K562 (cell line): Measurements from ENCODE around the gene PPP1R15A. TPM values are rescaled to one million over a fixed set of nuclear protein-coding genes. Genes with fewer than 3 reads are reported as not detected.
A peak's percentile ranks its signal among the peaks of the same experiment; 100 is the strongest.

Experiments
- CBFA2T2 ChIP-seq: fragments of 450-650 bp; conservative IDR thresholded peaks from 2 replicates; pipeline ENCODE4 v1.6.1; 2017; ENCODE audit warnings: mild to moderate bottlenecking
- CSDE1 ChIP-seq, 2 experiments: fragments of 450-650 bp; IDR thresholded peaks; 2 replicates each; pipeline ENCODE4 v1.6.1; 2016; ENCODE audit warnings: mild to moderate bottlenecking in 1 of 2
- CTBP1 ChIP-seq: fragments of 450-650 bp; IDR thresholded peaks from 2 replicates; pipeline ENCODE4 v1.6.1; 2016; ENCODE audit warnings: borderline replicate concordance
- DLX4 ChIP-seq: fragments of 250-450 bp; sonication (Bioruptor Pico); IDR thresholded peaks from 2 replicates; pipeline ENCODE4 v1.6.1; 2021; ENCODE audit warnings: mild to moderate bottlenecking
- EHMT2 ChIP-seq: fragments of 450-650 bp; IDR thresholded peaks from 2 replicates; pipeline ENCODE4 v1.6.1; 2018; ENCODE audit warnings: antibody characterized with exemption
- EWSR1 ChIP-seq: fragments of 450-650 bp; IDR thresholded peaks from 2 replicates; pipeline ENCODE4 v1.6.1; 2018; ENCODE audit warnings: borderline replicate concordance, mild to moderate bottlenecking, low read depth, moderate library complexity; ENCODE audit not compliant: partially characterized antibody
- FOXA3 ChIP-seq, 2 experiments: fragments of 450-650 bp in 1 of 2; sonication (generic) in 1 of 2; formaldehyde crosslinking; IDR thresholded peaks in 1 of 2; conservative IDR thresholded peaks in 1 of 2; 2 replicates each; pipeline versions ENCODE4 v1.4.0 to v1.8.0; 2020 to 2022; ENCODE audit warnings: mild to moderate bottlenecking in 2 of 2, missing genetic modification reagents in 1 of 2
- HDAC8 ChIP-seq: fragments of 450-650 bp; IDR thresholded peaks from 2 replicates; pipeline ENCODE4 v1.6.1; 2016; ENCODE audit warnings: mild to moderate bottlenecking, missing genetic modification characterization, moderate library complexity, missing compliant biosample characterization
- HMGN3 ChIP-seq: IDR thresholded peaks from 2 replicates; pipeline ENCODE4 v1.6.1; 2011; ENCODE audit warnings: borderline replicate concordance, low read depth, mild to moderate bottlenecking, mixed read lengths, low read length; ENCODE audit not compliant: insufficient read length; ENCODE audit errors: extremely low read depth
- HSF4 ChIP-seq: fragments of 250-450 bp; sonication (Bioruptor Pico); IDR thresholded peaks from 2 replicates; pipeline ENCODE4 v2.1.2; 2022; ENCODE audit warnings: mild to moderate bottlenecking, moderate library complexity, borderline replicate concordance
- IRF2 ChIP-seq: sonication (generic); formaldehyde crosslinking; IDR thresholded peaks from 2 replicates; pipeline ENCODE4 v1.8.1; 2022; ENCODE audit warnings: mild to moderate bottlenecking, missing genetic modification reagents
- JUN ChIP-seq, 2 experiments: sonication (generic) in 1 of 2; formaldehyde crosslinking in 1 of 2; IDR thresholded peaks; 2 replicates each; pipeline versions ENCODE4 v1.6.1 to v1.8.0; 2012 to 2022; ENCODE audit warnings: borderline replicate concordance in 2 of 2, mild to moderate bottlenecking in 2 of 2, improper control_type of control experiment in 1 of 2, low read depth in 1 of 2, low read length in 1 of 2, missing genetic modification reagents in 1 of 2
- KAT2B ChIP-seq: IDR thresholded peaks from one replicate; pipeline ENCODE4 v1.6.1; 2012; ENCODE audit warnings: low read depth, mild to moderate bottlenecking, control low read depth, inconsistent platforms, low read length, moderate library complexity
- KLF6 ChIP-seq: fragments of 250-450 bp; sonication (Bioruptor Pico); IDR thresholded peaks from 2 replicates; pipeline ENCODE4 v1.4.0; 2020; ENCODE audit warnings: mild to moderate bottlenecking, moderate library complexity, borderline replicate concordance
- MAZ ChIP-seq, 2 experiments: fragments of 450-650 bp in 1 of 2; sonication (generic) in 1 of 2; formaldehyde crosslinking; IDR thresholded peaks in 1 of 2; conservative IDR thresholded peaks in 1 of 2; 2 replicates each; pipeline versions ENCODE4 v1.4.0 to v1.5.0; 2020; ENCODE audit warnings: mild to moderate bottlenecking in 1 of 2, missing genetic modification reagents in 1 of 2
- MCM5 ChIP-seq: fragments of 450-650 bp; IDR thresholded peaks from 2 replicates; pipeline ENCODE4 v1.6.1; 2016; ENCODE audit warnings: low read depth
- NCOA2 ChIP-seq, 2 experiments: fragments of 450-650 bp; IDR thresholded peaks; 2 replicates each; pipeline ENCODE4 v1.6.1; 2018; ENCODE audit warnings: mild to moderate bottlenecking in 2 of 2, moderate library complexity in 1 of 2; ENCODE audit not compliant: partially characterized antibody in 2 of 2
- PHB2 ChIP-seq: fragments of 450-650 bp; IDR thresholded peaks from 2 replicates; pipeline ENCODE4 v1.6.1; 2017; ENCODE audit warnings: low read depth
- RB1 ChIP-seq: fragments of 450-650 bp; IDR thresholded peaks from 2 replicates; pipeline ENCODE4 v1.6.1; 2017; ENCODE audit warnings: low read depth, mild to moderate bottlenecking
- SMARCA5 ChIP-seq: fragments of 450-650 bp; IDR thresholded peaks from 2 replicates; pipeline ENCODE4 v1.6.1; 2016
- SNRNP70 ChIP-seq: fragments of 200-400 bp; formaldehyde crosslinking; optimal IDR thresholded peaks from 2 replicates; pipeline ENCODE3; 2017; ENCODE audit warnings: low read depth, low read length
- TBL1XR1 ChIP-seq, 2 experiments: IDR thresholded peaks; 2 replicates each; pipeline ENCODE4 v1.6.1; 2012; ENCODE audit warnings: improper control_type of control experiment in 2 of 2, low read length in 2 of 2, mild to moderate bottlenecking in 1 of 2
- ZBTB1 ChIP-seq: sonication (generic); formaldehyde crosslinking; IDR thresholded peaks from 2 replicates; pipeline ENCODE4 v1.8.1; 2023; ENCODE audit warnings: missing genetic modification reagents, low read depth, mild to moderate bottlenecking, borderline replicate concordance
- ZFPM2 ChIP-seq: fragments of 250-450 bp; sonication (Bioruptor Pico); IDR thresholded peaks from 2 replicates; pipeline ENCODE4 v1.5.1; 2022; ENCODE audit warnings: mild to moderate bottlenecking
- ZNF133 ChIP-seq: fragments of 250-450 bp; sonication (Bioruptor Pico); IDR thresholded peaks from 2 replicates; pipeline ENCODE4 v1.4.0; 2020; ENCODE audit warnings: mild to moderate bottlenecking
- ZNF282 ChIP-seq: sonication (generic); formaldehyde crosslinking; IDR thresholded peaks from 2 replicates; pipeline ENCODE4 v1.8.1; 2023; ENCODE audit warnings: missing genetic modification reagents
- ZNF583 ChIP-seq: fragments of 250-450 bp; sonication (Bioruptor Pico); IDR thresholded peaks from 2 replicates; pipeline ENCODE4 v1.4.0; 2020
- ZNF707 ChIP-seq: fragments of 250-450 bp; sonication (Bioruptor Pico); conservative IDR thresholded peaks from 2 replicates; pipeline ENCODE4 v1.8.0; 2022; ENCODE audit warnings: inconsistent platforms, mild to moderate bottlenecking, moderate library complexity
- ZNF764 ChIP-seq: fragments of 250-450 bp; sonication (Bioruptor Pico); IDR thresholded peaks from 2 replicates; pipeline ENCODE4 v1.4.0; 2020; ENCODE audit warnings: low read depth, mild to moderate bottlenecking, moderate library complexity
- ZNF766 ChIP-seq: fragments of 200-800 bp; sonication (Bioruptor generic); conservative IDR thresholded peaks from 2 replicates; pipeline ENCODE4 v1.6.1; 2016; ENCODE audit warnings: missing genetic modification characterization, missing compliant biosample characterization
- polyA plus RNA-seq, 8 experiments: library from polyadenylated mRNA; depleted of rRNA in 4 of 8; stranded (reverse) in 5 of 8; unstranded in 3 of 8; fragments of >200 nt; fragmentation: Nextera tagmentation in 2 of 8; fragmentation: Illumina TruSeq in 1 of 8; extraction: Ambion mirVana in 2 of 8; extraction: Trizol in 1 of 8; gene quantifications; 2 replicates each; pipeline versions ENCODE4 v1.2.1 to v1.2.3, GENCODE V29; 2011 to 2014; ENCODE audit warnings: inconsistent platforms in 1 of 8, missing spikeins in 1 of 8
- total RNA-seq, 7 experiments: library from RNA; depleted of rRNA in 6 of 7; stranded (reverse); fragments of >200 nt in 6 of 7; fragmentation: Illumina TruSeq in 2 of 7; extraction: Trizol in 2 of 7; gene quantifications; 2 replicates each; pipeline versions ENCODE4 v1.2.1 to v1.2.3, GENCODE V29; 2011 to 2021; ENCODE audit warnings: low replicate concordance in 1 of 7

The PPP1R15A gene
- total and polyA plus RNA-seq, 9 of the 15 experiments (the other 6 are each of a cell fraction or from before 2014, with no cell fraction given), result 0.42 to 73.7 (median 44.0) TPM

GRCh38 chr19:48878196-48879024, 6.2 kb downstream of the PPP1R15A start (continued):
- TF ChIP-seq HSF4 (CRISPR knock-in tag) (peak; percentile 53; the same call in 1 of the 2 replicates), EHMT2 (peak; percentile 78), DLX4 (CRISPR knock-in tag) (no peak), CSDE1 (IDR thresholded peaks at IDR 0.05) (no peak), ZBTB1 (CRISPR knock-in tag) (no peak), ZNF282 (CRISPR knock-in tag) (no peak), SNRNP70 (no peak), TBL1XR1 (IDR thresholded peaks at IDR 0.05; ENCODE audit: low read length in 2 of 2) (peak; percentile 99 to 100), MAZ (CRISPR knock-in tag; conservative IDR thresholded peaks at IDR 0.05 in 1 of 2, IDR thresholded peaks at IDR 0.05 in 1 of 2) (peak; percentile 27 to 58; a peak in 3 of 4 replicates), SMARCA5 (peak; percentile 13; the same call in 1 of the 2 replicates), IRF2 (no peak), EWSR1 (no peak), NCOA2 (IDR thresholded peaks at IDR 0.05; ENCODE audit: partially characterized antibody in 2 of 2) (peak in 1 of 2 experiments; percentile 90), ZNF583 (CRISPR knock-in tag) (0 out of 2 replicates have a peak, but pooled peaks have one; percentile 38), ZNF707 (CRISPR knock-in tag) (no peak), ZNF766 (CRISPR knock-in tag) (peak; percentile 95), PHB2 (peak; percentile 93), ZNF764 (CRISPR knock-in tag) (no peak), HMGN3 (peak; percentile 75), ZFPM2 (CRISPR knock-in tag) (0 out of 2 replicates have a peak, but pooled peaks have one; percentile 75), RB1 (0 out of 2 replicates have a peak, but pooled peaks have one; percentile 15), FOXA3 (CRISPR knock-in tag; conservative IDR thresholded peaks at IDR 0.05 in 1 of 2, IDR thresholded peaks at IDR 0.05 in 1 of 2) (peak; percentile 86 to 95), KLF6 (CRISPR knock-in tag) (no peak; the same call in 1 of the 2 replicates), KAT2B (no peak), CBFA2T2 (peak; percentile 99), ZNF133 (CRISPR knock-in tag) (no peak), MCM5 (no peak), JUN (IDR thresholded peaks at IDR 0.05; ENCODE audit: borderline replicate concordance, low read depth, low read length) (peak; percentile 50; the same call in 1 of the 2 replicates), JUN (CRISPR knock-in tag; IDR thresholded peaks at IDR 0.05; ENCODE audit: borderline replicate concordance) (no peak; the same call in 1 of the 2 replicates), CTBP1 (no peak; the same call in none of the 2 replicates), HDAC8 (tag) (no peak)
